GM19455 (cell line): ENCODE results near the gene FBXW11.
"Not testable (repeated sequence)": the region's sequence is repeated elsewhere in the genome, so short reads cannot be mapped to it uniquely, and the experiment has no call there.

Experiments used
- ATAC-seq: cut with Tn5 transposase; IDR thresholded peaks from one replicate; pipeline ENCODE4 v1.9.1; 2021; ENCODE audit not compliant: unreplicated experiment

Gene FBXW11

GRCh38 chr5:172020110-172020786 lies 13.8 kb upstream of the FBXW11 start:
- ATAC-seq = not testable (repeated sequence)

DNA sequence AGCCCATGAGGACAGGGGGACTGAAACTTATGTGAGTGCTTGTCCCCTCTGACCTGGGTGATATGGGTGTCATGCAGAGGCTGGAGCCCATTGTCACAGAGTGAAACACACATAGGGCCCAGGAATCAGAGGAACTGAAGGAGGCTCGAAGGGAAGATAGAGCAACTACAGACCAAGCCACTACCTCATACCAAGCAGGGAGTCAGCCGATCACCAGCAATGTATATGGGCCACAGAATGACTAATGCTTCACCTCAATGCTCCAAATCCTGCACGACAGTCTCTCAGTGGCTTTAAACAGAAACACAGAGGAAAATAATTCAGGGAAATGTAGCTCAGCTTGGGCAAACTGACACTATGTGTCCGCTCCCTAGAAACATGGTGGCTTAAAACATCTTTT lies 8.9 kb upstream of the FBXW11 start:
- no peak for ATAC-seq

GRCh38 chr5:172010278-172010677 lies 3.8 kb upstream of the FBXW11 start:
- ATAC-seq = no peak

DNA sequence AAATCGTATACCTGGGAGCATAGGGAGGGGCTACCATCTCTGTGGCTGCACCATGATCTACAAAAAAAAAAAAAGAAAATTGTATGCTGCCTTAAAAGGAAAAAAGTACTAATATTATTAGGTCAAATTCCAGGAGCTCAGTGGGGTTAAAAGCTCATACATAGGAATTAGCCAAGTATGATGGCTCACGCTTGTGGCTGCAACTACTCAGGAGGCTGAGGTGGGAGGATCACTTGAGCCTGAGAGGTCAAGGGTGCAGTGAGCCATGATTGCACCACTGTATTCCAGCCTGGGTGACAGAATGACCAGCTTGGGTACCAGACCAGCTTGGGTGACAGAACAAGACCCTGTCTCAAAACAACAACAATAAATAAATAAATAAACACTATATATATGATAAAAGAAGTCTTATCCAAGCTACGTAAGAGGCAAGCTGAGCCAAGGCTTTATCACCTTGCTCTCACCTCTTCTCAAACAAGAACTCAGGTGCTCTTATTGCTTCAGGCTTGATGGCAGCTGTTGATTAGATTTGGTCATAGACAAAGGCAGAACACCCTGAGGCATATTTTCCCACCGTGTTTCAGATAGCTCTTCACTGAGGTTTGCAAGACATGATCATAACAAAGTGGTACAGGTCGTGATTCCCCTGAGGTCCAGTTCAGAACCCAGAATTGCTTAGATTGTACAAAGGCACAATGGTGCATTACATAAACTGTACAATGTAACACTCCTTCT lies 3.3 kb upstream of the FBXW11 start:
- ATAC-seq = no peak

DNA sequence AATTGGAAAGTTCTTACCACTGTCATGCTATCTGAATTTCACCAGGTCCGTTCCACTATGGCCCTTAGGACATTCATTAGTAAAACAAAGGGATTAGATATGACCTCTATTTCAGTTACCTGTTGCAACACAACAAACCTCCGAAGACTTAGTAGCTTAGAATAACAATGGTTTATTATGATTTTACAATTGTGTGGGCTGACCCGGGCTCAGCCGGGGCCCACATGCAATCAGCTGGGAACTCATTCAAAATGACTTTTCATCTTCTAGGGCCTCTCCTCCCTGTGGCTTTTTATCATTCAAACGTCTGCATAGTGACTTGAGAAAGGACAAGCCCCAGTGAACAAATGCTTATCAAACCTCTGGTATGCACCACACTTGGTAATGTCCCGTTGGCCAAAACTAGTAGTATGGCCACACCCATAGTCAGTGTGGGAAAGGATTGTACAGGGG lies 2.3 kb upstream of the FBXW11 start:
- ATAC-seq = no peak

DNA sequence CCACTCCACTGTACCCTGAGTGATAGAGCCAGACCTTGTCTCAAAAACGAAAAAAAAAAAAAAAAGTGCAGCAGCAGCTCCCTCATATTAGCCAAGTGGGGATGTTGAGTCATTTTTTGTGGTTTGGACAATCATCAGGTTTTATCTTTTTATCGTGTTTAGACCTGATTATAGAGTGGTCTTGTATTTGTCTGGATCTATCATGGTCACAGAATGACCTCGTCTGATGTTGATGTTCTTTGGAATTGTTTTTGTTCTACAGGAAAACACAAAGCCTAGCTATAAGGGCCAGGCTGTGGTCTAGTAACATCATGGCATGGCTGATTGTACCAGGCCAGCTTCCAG lies 1.6 kb upstream of the FBXW11 start:
- ATAC-seq = no peak

DNA sequence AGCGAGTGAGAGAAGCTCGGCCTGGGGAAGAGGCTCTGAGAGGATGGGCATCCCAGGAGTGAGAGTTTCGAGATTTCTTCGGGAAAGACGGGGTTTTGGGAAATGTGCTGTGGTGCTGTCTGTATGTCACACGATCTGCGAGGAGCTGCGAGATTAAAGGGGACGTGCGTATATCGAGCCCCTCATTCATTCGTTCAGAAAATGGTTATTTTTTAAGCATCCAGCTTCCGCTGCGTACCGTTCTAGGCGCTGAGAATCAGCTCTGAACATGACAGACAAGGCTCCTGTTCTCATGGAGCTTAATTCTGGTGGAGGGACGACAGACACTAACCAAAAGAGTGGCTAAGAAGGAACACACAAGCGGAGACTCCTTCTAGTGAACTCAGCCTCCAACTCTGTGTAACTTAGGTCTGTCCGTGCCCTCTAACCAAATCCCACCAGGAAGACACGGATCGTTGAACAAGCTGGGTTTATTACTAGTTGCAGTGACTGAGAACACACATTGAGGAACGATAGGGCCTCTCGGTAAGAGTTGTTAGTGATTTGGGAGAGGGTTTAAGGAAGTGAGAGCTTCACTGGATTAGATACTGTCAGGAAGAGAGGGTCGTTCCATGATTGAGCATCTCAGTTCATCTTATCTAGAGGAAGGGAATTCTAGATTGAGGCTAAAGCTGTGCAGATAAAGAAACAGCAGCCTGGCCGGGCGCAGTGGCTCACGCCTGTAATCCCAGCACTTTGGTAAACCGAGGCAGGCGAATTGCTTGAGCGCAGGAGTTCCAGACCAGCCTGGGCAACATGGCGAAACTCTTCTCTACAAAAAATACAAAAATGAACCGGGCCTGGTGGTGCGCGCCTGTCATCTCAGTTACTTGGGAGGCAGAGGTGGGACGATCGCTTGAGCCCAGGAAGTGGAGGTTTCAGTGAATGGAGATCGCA lies 1.0 kb upstream of the FBXW11 start:
- ATAC-seq = no peak

DNA sequence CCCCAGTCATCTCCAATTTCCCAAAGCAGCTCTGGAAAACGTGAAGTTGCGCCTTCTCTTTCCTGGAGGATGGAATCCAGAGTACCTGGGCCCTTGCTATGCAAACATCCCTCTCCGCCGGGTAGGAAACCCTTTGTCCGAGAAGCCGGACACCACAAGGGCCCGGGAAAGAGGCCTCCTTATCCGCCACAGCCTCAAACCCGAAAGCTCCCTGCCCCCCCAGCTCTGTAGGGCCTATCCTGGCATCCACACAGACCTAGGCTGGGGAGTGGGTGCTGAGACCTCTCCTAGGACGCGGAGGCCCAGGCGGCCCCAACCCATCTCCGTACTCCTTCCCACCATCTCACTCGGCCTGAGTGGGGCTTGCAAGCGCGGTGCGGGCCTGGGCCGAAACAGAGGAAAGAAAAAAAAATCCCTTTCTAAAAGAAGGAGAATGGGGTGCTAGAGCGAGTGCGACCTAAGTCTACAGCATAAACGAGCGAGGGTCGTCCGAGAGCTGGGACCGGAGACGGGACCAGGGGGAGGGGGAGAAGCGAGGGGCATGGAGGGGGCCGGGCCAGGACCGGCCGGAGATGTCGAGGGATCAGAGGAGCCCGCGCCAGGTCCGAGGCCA lies 624 bp downstream of the FBXW11 start:
- peak; percentile 7 for ATAC-seq

DNA sequence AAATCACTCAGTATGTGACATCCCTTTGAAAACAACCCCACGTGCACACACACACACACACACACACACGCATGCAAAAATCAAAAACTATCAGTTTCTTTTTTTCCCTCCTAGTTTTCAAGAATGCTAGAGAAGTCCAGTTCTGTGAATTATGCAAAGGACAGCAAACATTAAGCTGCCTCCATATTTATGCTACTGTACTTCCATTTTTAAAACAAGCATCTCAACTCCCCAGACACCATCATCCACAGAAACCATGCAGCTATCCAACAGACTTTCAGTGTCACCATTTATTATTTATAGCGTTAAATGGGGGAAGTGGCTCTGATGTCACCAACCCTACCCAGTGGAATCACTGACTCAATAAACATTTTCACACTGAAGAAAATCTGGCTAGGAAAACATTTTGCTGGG lies 1.6 kb downstream of the FBXW11 start:
- ATAC-seq = no peak

- ATAC-seq = no peak
Observed at GRCh38 chr5:172003746-172004145, 2.7 kb downstream of the FBXW11 start.

GRCh38 chr5:172002840-172003512 lies 3.5 kb downstream of the FBXW11 start:
- ATAC-seq = no peak

- no peak for ATAC-seq
Observed at GRCh38 chr5:172002310-172002709, 4.1 kb downstream of the FBXW11 start.

- peak; percentile 56 for ATAC-seq
Observed at GRCh38 chr5:171999877-172000276, 6.6 kb downstream of the FBXW11 start.

GRCh38 chr5:171999100-171999499 lies 7.3 kb downstream of the FBXW11 start:
- no peak for ATAC-seq

DNA sequence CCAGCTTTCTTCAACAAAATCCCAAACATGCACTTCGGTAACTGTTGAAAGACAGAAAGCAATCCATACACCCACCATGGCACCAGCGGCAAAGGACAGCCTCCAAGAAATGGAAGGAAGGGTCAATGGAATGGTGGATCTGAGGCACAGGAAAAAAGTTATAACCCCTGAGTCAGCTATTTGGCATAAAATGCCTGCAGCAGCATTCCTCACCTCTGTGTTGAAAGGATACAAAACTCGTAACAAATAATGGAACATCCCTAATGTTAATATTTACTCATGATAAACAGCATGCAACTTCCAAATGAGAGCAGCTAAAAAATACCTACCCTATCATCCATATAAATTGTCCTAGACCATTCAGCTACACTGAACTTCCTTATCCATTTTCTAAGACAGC lies 9.4 kb downstream of the FBXW11 start:
- ATAC-seq = no peak

DNA sequence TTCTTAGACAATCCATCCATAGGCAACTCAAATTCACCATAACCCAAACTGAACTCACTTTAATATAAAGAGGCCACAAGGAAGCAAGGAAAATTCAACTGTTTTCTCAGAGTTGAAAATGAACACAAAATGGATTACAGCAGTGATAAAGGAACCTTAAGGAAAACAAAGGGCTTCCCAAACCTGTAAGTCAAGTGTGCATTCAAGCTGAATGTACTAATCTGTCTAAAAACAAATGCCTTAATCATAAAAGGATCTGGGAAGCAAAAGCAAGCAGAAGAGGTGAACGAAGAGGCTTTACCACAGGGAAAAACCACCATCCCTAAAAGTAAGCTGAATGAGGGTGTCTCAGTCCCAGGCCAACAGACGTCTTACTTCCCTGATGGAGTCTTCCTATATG lies 13.6 kb downstream of the FBXW11 start:
- no peak for ATAC-seq

- ATAC-seq = no peak
Observed at GRCh38 chr5:171992305-171992704, 14.1 kb downstream of the FBXW11 start.

GRCh38 chr5:171990713-171991015 lies 15.8 kb downstream of the FBXW11 start:
- no peak for ATAC-seq

DNA sequence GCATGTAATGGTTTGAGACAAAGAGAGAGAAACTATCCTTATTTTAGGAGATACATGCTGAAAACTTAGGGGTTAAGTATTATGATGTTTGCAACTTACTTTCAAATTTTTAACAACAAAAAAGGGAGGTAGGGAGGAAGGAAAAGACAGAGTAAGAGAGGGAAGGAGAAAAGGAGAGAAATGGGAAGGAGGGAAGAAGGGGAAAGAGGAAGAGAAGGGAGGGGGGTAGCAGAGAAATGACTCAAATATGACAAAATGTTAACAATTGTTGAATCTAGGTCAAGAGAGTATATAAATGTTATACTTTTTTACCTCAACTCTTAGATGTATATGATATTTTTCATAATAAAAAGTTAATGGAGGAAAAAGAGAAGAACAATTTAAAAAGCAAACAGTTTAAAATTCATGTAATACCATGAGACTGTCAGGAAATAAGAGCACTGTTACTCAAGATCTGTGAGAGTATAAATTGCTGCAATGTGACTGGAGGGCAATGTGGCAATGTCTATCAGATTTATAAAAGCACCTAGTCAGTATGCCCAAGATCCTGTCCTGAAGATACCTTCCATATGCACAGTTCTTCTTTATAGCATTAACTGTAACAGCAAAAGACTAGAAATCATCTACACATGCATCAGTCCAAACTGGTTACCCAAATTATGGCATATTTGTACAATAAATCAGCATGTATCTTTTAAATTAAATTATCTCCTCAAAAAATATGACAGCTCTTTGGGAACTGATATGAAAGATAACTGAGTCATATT lies 16.3 kb downstream of the FBXW11 start:
- no peak for ATAC-seq

DNA sequence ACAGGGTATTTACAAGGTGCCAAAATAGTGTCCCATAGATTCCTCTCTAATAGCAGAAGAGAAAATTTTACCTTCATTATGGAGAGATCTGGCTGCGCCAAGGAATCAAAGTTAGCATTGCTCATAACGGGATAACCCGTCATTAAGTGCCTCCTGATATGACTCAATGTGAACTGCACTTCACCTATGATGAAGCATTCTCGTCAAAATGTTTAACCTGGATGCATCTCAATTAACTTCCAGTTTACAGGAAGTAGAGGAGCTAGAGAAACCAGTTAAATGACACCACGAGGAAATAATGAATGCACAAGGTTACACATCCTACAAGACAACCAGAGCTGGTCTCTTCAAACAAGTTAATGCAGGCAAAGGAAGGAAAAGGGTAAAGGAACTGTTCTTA lies 17.2 kb downstream of the FBXW11 start:
- peak; percentile 57 for ATAC-seq
